Dermis lymphatic vessel endothelial cell (primary cell): ENCODE results near the gene RLN1. TPM values are rescaled to one million over a fixed set of nuclear protein-coding genes. Genes with fewer than 3 reads are reported as not detected.

Experiments
- total RNA-seq: library from RNA; depleted of rRNA; stranded (reverse); fragments of >200 nt; gene quantifications from 2 replicates; pipeline ENCODE4 v1.2.1, GENCODE V29; 2014

RLN1 gene, protein sequence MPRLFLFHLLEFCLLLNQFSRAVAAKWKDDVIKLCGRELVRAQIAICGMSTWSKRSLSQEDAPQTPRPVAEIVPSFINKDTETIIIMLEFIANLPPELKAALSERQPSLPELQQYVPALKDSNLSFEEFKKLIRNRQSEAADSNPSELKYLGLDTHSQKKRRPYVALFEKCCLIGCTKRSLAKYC
- total RNA-seq = not detected in 2 replicates

DNA sequence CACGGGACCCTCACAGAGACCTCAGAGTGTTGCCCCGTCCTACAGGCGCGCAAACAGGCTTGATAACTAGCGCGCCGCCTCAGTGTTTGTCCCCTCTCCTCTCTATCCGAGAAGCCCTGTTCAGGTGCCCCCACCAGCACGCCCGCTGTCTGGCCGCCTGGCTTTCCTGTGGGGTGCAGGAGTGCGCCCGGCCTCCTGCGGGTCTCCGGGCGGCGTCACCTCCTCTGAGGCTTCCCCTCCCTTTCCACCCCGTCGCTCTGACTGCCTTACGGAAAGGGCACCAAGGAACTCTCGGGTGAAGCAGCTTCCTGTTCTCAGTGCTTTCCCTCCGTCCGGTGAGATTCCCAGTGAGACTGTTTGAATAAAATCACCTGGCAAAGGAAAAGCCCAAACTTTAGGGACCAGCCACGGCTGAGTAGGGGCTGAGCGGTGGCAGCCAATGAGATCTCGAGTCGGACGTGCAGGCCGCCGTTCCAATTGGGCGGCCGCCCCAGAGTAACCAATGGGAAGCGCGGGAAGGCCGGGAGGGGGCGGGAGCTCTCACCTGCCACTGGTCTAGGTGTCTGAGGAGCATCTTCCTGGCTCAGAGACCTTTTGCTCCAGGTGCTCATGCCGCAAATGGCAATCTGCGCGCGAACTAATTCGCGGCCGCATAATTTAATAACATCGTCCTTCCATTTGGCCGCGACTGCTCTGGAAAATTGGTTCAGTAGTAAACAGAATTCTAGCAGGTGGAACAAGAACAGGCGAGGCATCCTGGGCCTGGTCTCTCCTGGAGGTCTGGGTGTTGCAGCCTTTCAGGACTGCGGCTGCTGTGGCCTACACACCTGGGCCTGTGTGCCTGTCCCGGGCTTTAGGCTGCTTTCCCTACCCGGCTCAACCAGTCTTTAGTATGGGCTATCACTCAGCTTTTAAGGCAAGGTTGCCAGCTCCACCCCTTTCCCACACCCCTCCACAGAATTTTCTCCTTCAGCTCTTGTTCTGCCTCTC lies at the start of gene RLN1:
Gene RLN1 (minus strand): TSS at position 885 of the 990 bp plus-strand sequence. CDS start 130 bp downstream, at position 755.

DNA sequence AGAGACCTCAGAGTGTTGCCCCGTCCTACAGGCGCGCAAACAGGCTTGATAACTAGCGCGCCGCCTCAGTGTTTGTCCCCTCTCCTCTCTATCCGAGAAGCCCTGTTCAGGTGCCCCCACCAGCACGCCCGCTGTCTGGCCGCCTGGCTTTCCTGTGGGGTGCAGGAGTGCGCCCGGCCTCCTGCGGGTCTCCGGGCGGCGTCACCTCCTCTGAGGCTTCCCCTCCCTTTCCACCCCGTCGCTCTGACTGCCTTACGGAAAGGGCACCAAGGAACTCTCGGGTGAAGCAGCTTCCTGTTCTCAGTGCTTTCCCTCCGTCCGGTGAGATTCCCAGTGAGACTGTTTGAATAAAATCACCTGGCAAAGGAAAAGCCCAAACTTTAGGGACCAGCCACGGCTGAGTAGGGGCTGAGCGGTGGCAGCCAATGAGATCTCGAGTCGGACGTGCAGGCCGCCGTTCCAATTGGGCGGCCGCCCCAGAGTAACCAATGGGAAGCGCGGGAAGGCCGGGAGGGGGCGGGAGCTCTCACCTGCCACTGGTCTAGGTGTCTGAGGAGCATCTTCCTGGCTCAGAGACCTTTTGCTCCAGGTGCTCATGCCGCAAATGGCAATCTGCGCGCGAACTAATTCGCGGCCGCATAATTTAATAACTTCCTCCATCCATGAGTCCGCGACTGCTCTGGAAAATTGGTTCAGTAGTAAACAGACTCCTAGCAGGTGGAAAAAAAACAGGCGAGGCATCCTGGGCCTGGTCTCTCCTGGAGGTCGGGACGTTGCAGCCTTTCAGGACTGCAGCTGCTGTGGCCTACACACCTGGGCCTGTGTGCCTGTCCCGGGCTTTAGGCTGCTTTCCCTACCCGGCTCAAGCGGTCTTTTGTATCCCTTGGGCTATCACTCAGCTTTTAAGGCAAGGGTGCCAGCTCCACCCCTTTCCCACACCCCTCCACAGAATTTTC lies 35.6 kb downstream of the RLN1 start, which contains the start of gene RLN2:
Gene RLN2 (minus strand): TSS at position 877 of the 956 bp plus-strand sequence. CDS start 136 bp downstream, at position 741.

Other genes with a start within 250 kb of the RLN1 start
- gene INSL6, start 154.2 kb downstream of the RLN1 start, total RNA-seq = not detected in 2 replicates
- gene INSL4, start 108.5 kb downstream of the RLN1 start, total RNA-seq = not detected in 2 replicates
- gene RLN2, start 35.2 kb downstream of the RLN1 start, total RNA-seq = 0.65 and 1.4 TPM in 2 replicates
- gene PLGRKT, start 98.0 kb upstream of the RLN1 start, total RNA-seq = 6.1 and 6.2 TPM in 2 replicates
- 3.7 and 6.9 TPM in 2 replicates for gene CD274, start 110.7 kb upstream of the RLN1 start, total RNA-seq
- gene PDCD1LG2, start 170.7 kb upstream of the RLN1 start, total RNA-seq = 0.34 and 0.54 TPM in 2 replicates